H1 (cell line): Measurements from ENCODE around the gene TMEM156. TPM values are rescaled to one million over a fixed set of nuclear protein-coding genes. Genes with fewer than 3 reads are reported as not detected.

Experiments used
- CTCF ChIA-PET: fragments of 300-600 bp; sonication (Branson Sonifier 250); formaldehyde crosslinking; loops from one replicate; lab custom pipeline; 2021; ENCODE audit not compliant: partially characterized antibody; lab: Charles Lee
- POLR2A ChIA-PET: fragments of 300-600 bp; sonication (Branson Sonifier 250); formaldehyde crosslinking; loops from one replicate; lab custom pipeline; 2021; ENCODE audit warnings: inconsistent platforms; ENCODE audit not compliant: partially characterized antibody; lab: Charles Lee
- DNase-seq, 2 experiments: peaks; one replicate each; pipeline versions ENCODE4 v3.0.0 to v3.0.0-alpha.2; 2010 to 2022; ENCODE audit warnings: low spot score in 2 of 2, low read depth in 1 of 2, mixed read lengths in 1 of 2
- FAIRE-seq: peaks from 2 replicates; lab custom pipeline; 2011; peaks lifted over from hg19 to GRCh38; lab: Jason Lieb, UNC
- H2AFZ ChIP-seq: 2 replicates; pipeline ENCODE4 v1.8.1; 2012; ENCODE audit warnings: low read length, inconsistent platforms
- H2AK5ac ChIP-seq: 2 replicates; pipeline ENCODE4 v1.6.1; 2013; ENCODE audit warnings: low read depth, low read length
- H2BK120ac ChIP-seq: replicated peaks from 2 replicates; pipeline ENCODE3; 2013; ENCODE audit warnings: low read depth, low read length, inconsistent platforms
- H2BK12ac ChIP-seq: 2 replicates; pipeline ENCODE4 v1.6.1; 2013; ENCODE audit warnings: low read depth, low read length
- H2BK15ac ChIP-seq: 2 replicates; pipeline ENCODE4 v1.6.1; 2013; ENCODE audit warnings: low read length
- H2BK20ac ChIP-seq: 2 replicates; pipeline ENCODE4 v1.6.1; 2013; ENCODE audit warnings: low read length
- H2BK5ac ChIP-seq: 2 replicates; pipeline ENCODE4 v1.6.1; 2013; ENCODE audit warnings: low read depth, low read length
- H3K14ac ChIP-seq: 2 replicates; pipeline ENCODE4 v1.6.1; 2013; ENCODE audit warnings: inconsistent platforms; ENCODE audit not compliant: insufficient read length
- H3K18ac ChIP-seq: 2 replicates; pipeline ENCODE4 v1.6.1; 2013; ENCODE audit warnings: low read length; ENCODE audit errors: extremely low read depth
- H3K23ac ChIP-seq: 2 replicates; pipeline ENCODE4 v1.6.1; 2013; ENCODE audit warnings: inconsistent platforms; ENCODE audit not compliant: insufficient read length
- H3K23me2 ChIP-seq: 2 replicates; pipeline ENCODE4 v1.6.1; 2013; ENCODE audit warnings: low read depth, low read length
- H3K27ac ChIP-seq: 2 replicates; pipeline ENCODE4 v1.6.1; 2011; ENCODE audit warnings: low read depth, low read length, inconsistent platforms
- H3K27me3 ChIP-seq, 4 experiments: replicated peaks in 1 of 4; 1 replicate in 1 of 4; 2 replicates in 3 of 4; pipeline versions ENCODE4 v1.6.1 to v1.8.1; 2011 to 2013; ENCODE audit warnings: low read length in 3 of 4, mild to moderate bottlenecking in 3 of 4, inconsistent platforms in 2 of 4, mixed read lengths in 2 of 4, moderate library complexity in 1 of 4; ENCODE audit not compliant: control insufficient read depth in 3 of 4, insufficient read depth in 3 of 4; ENCODE audit errors: extremely low read depth in 1 of 4
- H3K36me3 ChIP-seq, 4 experiments: 2 replicates each; pipeline versions ENCODE4 v1.6.1 to v1.8.1; 2011 to 2013; ENCODE audit warnings: mild to moderate bottlenecking in 4 of 4, low read length in 3 of 4, moderate library complexity in 2 of 4, control low read depth in 1 of 4, inconsistent platforms in 1 of 4; ENCODE audit not compliant: insufficient read depth in 4 of 4, control insufficient read depth in 2 of 4
- H3K4ac ChIP-seq: replicated peaks from 2 replicates; pipeline ENCODE3; 2013; ENCODE audit warnings: low read length, low read depth, mixed read lengths, inconsistent platforms; ENCODE audit not compliant: insufficient read length
- H3K4me1 ChIP-seq, 4 experiments: replicated peaks in 1 of 4; 1 replicate in 1 of 4; 2 replicates in 3 of 4; pipeline versions ENCODE4 v1.6.1 to v1.8.1; 2011 to 2013; ENCODE audit warnings: low read length in 3 of 4, inconsistent platforms in 2 of 4, mixed read lengths in 1 of 4; ENCODE audit not compliant: insufficient read depth in 4 of 4, control insufficient read depth in 3 of 4
- H3K4me2 ChIP-seq, 2 experiments: 2 replicates each; pipeline versions ENCODE4 v1.6.1 to v1.8.1; 2011 to 2013; ENCODE audit warnings: low read depth in 2 of 2, low read length in 2 of 2, control low read depth in 1 of 2, inconsistent platforms in 1 of 2, mild to moderate bottlenecking in 1 of 2; ENCODE audit not compliant: insufficient read depth in 1 of 2
- H3K4me3 ChIP-seq, 4 experiments: fragments of 200-600, 300-600 bp in 1 of 4; sonication (generic), shearing (Covaris generic), sonication (Bioruptor Twin) in 1 of 4; 2 replicates each; pipeline versions ENCODE4 v1.5.1 to v1.8.1; 2011 to 2016; ENCODE audit warnings: low read length in 4 of 4, low read depth in 3 of 4, control low read depth in 2 of 4, inconsistent platforms in 2 of 4, mild to moderate bottlenecking in 2 of 4, mixed read lengths in 1 of 4, moderate library complexity in 1 of 4; ENCODE audit not compliant: insufficient read depth in 2 of 4; ENCODE audit errors: extremely low read depth in 1 of 4
- H3K56ac ChIP-seq: replicated peaks from 2 replicates; pipeline ENCODE3; 2013; ENCODE audit warnings: low read depth, mild to moderate bottlenecking, mixed read lengths, low read length, inconsistent platforms; ENCODE audit not compliant: insufficient read length
- H3K79me1 ChIP-seq: 2 replicates; pipeline ENCODE4 v1.6.1; 2013; ENCODE audit warnings: low read depth, low read length, control low read depth
- H3K79me2 ChIP-seq, 2 experiments: 2 replicates each; pipeline versions ENCODE4 v1.6.1 to v1.8.1; 2012 to 2013; ENCODE audit warnings: low read length in 2 of 2, mild to moderate bottlenecking in 2 of 2, inconsistent platforms in 1 of 2; ENCODE audit not compliant: insufficient read depth in 2 of 2, control insufficient read depth in 1 of 2
- H3K9ac ChIP-seq, 4 experiments: replicated peaks in 1 of 4; 1 replicate in 1 of 4; 2 replicates in 3 of 4; pipeline versions ENCODE4 v1.6.1 to v1.8.1; 2011 to 2013; ENCODE audit warnings: low read depth in 3 of 4, low read length in 3 of 4, control low read depth in 2 of 4, mild to moderate bottlenecking in 2 of 4, moderate library complexity in 2 of 4, inconsistent platforms in 1 of 4; ENCODE audit errors: extremely low read depth in 1 of 4
- H3K9me3 ChIP-seq, 2 experiments: 2 replicates each; pipeline versions ENCODE4 v1.6.1 to v1.8.1; 2012 to 2013; ENCODE audit warnings: mild to moderate bottlenecking in 2 of 2, moderate library complexity in 2 of 2, control low read depth in 1 of 2, inconsistent platforms in 1 of 2, low read depth in 1 of 2, low read length in 1 of 2, mixed read lengths in 1 of 2; ENCODE audit not compliant: insufficient read depth in 2 of 2
- H4K20me1 ChIP-seq, 2 experiments: replicated peaks in 1 of 2; 2 replicates each; pipeline versions ENCODE3 to v1.8.1; 2011 to 2013; ENCODE audit warnings: inconsistent platforms in 2 of 2, low read length in 2 of 2, mild to moderate bottlenecking in 1 of 2; ENCODE audit not compliant: insufficient read depth in 2 of 2, control insufficient read depth in 1 of 2
- H4K5ac ChIP-seq: 2 replicates; pipeline ENCODE4 v1.6.1; 2013; ENCODE audit warnings: low read length, low read depth, mixed read lengths, inconsistent platforms; ENCODE audit not compliant: insufficient read length
- H4K8ac ChIP-seq: 2 replicates; pipeline ENCODE4 v1.8.0; 2013; ENCODE audit warnings: mild to moderate bottlenecking, moderate library complexity, low read length, inconsistent platforms; ENCODE audit not compliant: insufficient read depth; ENCODE audit errors: extremely low read depth
- H4K91ac ChIP-seq: replicated peaks from 2 replicates; pipeline ENCODE3; 2013; ENCODE audit warnings: low read length, mixed read lengths, inconsistent platforms; ENCODE audit not compliant: insufficient read length
- POLR2A ChIP-seq, 2 experiments: IDR thresholded peaks; 1 replicate in 1 of 2; 2 replicates in 1 of 2; pipeline ENCODE4 v1.6.1; 2011; ENCODE audit warnings: low read depth in 2 of 2, low read length in 2 of 2, mild to moderate bottlenecking in 2 of 2; ENCODE audit errors: control extremely low read depth in 1 of 2
- RNF2 ChIP-seq: fragments of 200-900, 300-1000 bp; sonication (generic); IDR thresholded peaks from 2 replicates; pipeline ENCODE4 v1.7.1; 2016; ENCODE audit warnings: borderline replicate concordance, low read depth, mild to moderate bottlenecking, antibody characterized with exemption, low read length; ENCODE audit not compliant: poor library complexity, severe bottlenecking; ENCODE audit errors: missing control alignments
- RXRA ChIP-seq: IDR thresholded peaks from 2 replicates; pipeline ENCODE4 v1.6.1; 2011; ENCODE audit warnings: low read depth, mild to moderate bottlenecking, low read length, moderate library complexity; ENCODE audit not compliant: insufficient read depth
- TBP ChIP-seq: IDR thresholded peaks from 2 replicates; pipeline ENCODE4 v1.6.1; 2011; ENCODE audit warnings: low read depth, low read length, improper control_type of control experiment
- WGBS, 2 experiments: shearing (Covaris generic) in 1 of 2; methylation state at CpG; one replicate each; pipeline versions ENCODE4 v1.1.6 to v1.1.7; 2013 to 2015; ENCODE audit warnings: low lambda C conversion rate in 2 of 2, mixed read lengths in 2 of 2, inconsistent platforms in 1 of 2, low coverage in 1 of 2, missing lambda C conversion rate in 1 of 2; ENCODE audit not compliant: insufficient replicate concordance in 2 of 2, insufficient coverage in 1 of 2, insufficient read length in 1 of 2; ENCODE audit errors: extremely low coverage in 1 of 2, missing lambda C conversion rate in 1 of 2; 5-methylcytosine and 5-hydroxymethylcytosine counted together
- polyA plus RNA-seq, 7 experiments: library from polyadenylated mRNA; depleted of rRNA in 3 of 7; stranded (reverse) in 5 of 7; unstranded in 2 of 7; fragments of >200 nt in 5 of 7; fragments of 200-250 nt in 2 of 7; gene quantifications; 1 replicate in 5 of 7; 2 replicates in 1 of 7; 4 replicates in 1 of 7; pipeline versions ENCODE4 v1.2.1 to v1.2.3, GENCODE V29; 2011 to 2013; ENCODE audit warnings: missing spikeins in 2 of 7, mixed read lengths in 2 of 7
- total RNA-seq: library from RNA; stranded (reverse); fragmentation: NEBNext Ultra II Directional; extraction: Animal tissue kit (Norgen Biotek cat#: 25700); gene quantifications from 2 replicates; pipeline ENCODE4 v1.2.1, GENCODE V29; 2021

Gene TMEM156
- total and polyA plus RNA-seq, 2 of the 8 experiments (the other 6 are each of a cell fraction or from before 2014, with no cell fraction given): not detected

GRCh38 chr4:39066371-39066770, 34.2 kb upstream of the TMEM156 start:
- H2BK120ac ChIP-seq: no peak overlapping the region
- no peak overlapping the region for H3K23ac ChIP-seq
- peaks cover 0 to 4% of the 10 kb centered on the region in 2 experiments; a peak in 1 of 4 replicates for H3K79me2 ChIP-seq
- H3K27ac ChIP-seq: no peak overlapping the region
- WGBS, 2 experiments: 95% methylated on average over 2 of the region's 2 CpGs; no CpG with 5 or more reads in 1 of the 2 experiments
- H2BK5ac ChIP-seq: no peak overlapping the region
- H3K14ac ChIP-seq: no peak overlapping the region
- peaks cover 2 to 6% (median 6%) of the 10 kb centered on the region in 4 experiments; a peak in 3 of 7 replicates for H3K4me1 ChIP-seq
- no peaks in the 10 kb centered on the region for H3K23me2 ChIP-seq
- peaks cover 0 to 2% of the 10 kb centered on the region in 2 experiments for H4K20me1 ChIP-seq
- no peaks in the 10 kb centered on the region for H3K79me1 ChIP-seq
- no peaks in the 10 kb centered on the region for H3K9me3 ChIP-seq
- no peak for FAIRE-seq
- H3K9ac ChIP-seq: no peak overlapping the region
- H4K91ac ChIP-seq: no peak overlapping the region
- ChIA-PET CTCF (no interaction called here), POLR2A (no interaction called here)
- no peak for DNase-seq
- no peak overlapping the region for H3K4me2 ChIP-seq
- no peak overlapping the region for H3K4ac ChIP-seq
- no peak overlapping the region for H2AK5ac ChIP-seq
- no peak overlapping the region for H3K4me3 ChIP-seq
- no peaks in the 10 kb centered on the region for H3K27me3 ChIP-seq
- H2AFZ ChIP-seq: no peak overlapping the region
- H2BK15ac ChIP-seq: no peak overlapping the region
- no peak overlapping the region for H3K18ac ChIP-seq
- no peak for TF ChIP-seq RXRA
- TF ChIP-seq TBP: no peak
- no peak for TF ChIP-seq RNF2
- TF ChIP-seq POLR2A (IDR thresholded peaks at IDR 0.05; ENCODE audit: control extremely low read depth in 1 of 2, low read depth in 2 of 2, low read length in 2 of 2): no peak
- no peaks in the 10 kb centered on the region for H3K36me3 ChIP-seq
- H3K56ac ChIP-seq: no peak overlapping the region
- no peak overlapping the region for H4K5ac ChIP-seq
- H4K8ac ChIP-seq: no peak overlapping the region
- H2BK12ac ChIP-seq: no peak overlapping the region
- no peak overlapping the region for H2BK20ac ChIP-seq
